K562 (cell line): ENCODE results near the gene A1BG. TPM values are rescaled to one million over a fixed set of nuclear protein-coding genes. Genes with fewer than 3 reads are reported as not detected.

Source experiments
- ARID1B ChIP-seq: fragments of 450-650 bp; IDR thresholded peaks from 2 replicates; pipeline ENCODE4 v1.6.1; 2016; ENCODE audit warnings: antibody characterized with exemption, mild to moderate bottlenecking, inconsistent platforms
- CREB1 ChIP-seq, 2 experiments: sonication (generic) in 1 of 2; formaldehyde crosslinking in 1 of 2; IDR thresholded peaks; 2 replicates each; pipeline versions ENCODE4 v1.6.1 to v1.8.0; 2012 to 2022; ENCODE audit warnings: inconsistent platforms in 1 of 2, mild to moderate bottlenecking in 1 of 2, missing genetic modification reagents in 1 of 2, moderate library complexity in 1 of 2
- CTBP1 ChIP-seq: fragments of 450-650 bp; IDR thresholded peaks from 2 replicates; pipeline ENCODE4 v1.6.1; 2016; ENCODE audit warnings: borderline replicate concordance
- KLF16 ChIP-seq: IDR thresholded peaks from 2 replicates; pipeline ENCODE4 v1.6.1; 2016; ENCODE audit warnings: antibody characterized with exemption
- LEF1 ChIP-seq: fragments of 450-650 bp; IDR thresholded peaks from 2 replicates; pipeline ENCODE4 v1.6.1; 2016; ENCODE audit warnings: mild to moderate bottlenecking
- MECOM ChIP-seq: fragments of 250-450 bp; sonication (Bioruptor Pico); IDR thresholded peaks from 2 replicates; pipeline ENCODE4 v1.8.0; 2022; ENCODE audit warnings: inconsistent platforms
- NFIC ChIP-seq: fragments of 450-650 bp; IDR thresholded peaks from 2 replicates; pipeline ENCODE4 v1.6.1; 2017; ENCODE audit warnings: mild to moderate bottlenecking, inconsistent platforms
- NRF1 ChIP-seq, 2 experiments: fragments of 450-650 bp; IDR thresholded peaks in 1 of 2; conservative IDR thresholded peaks in 1 of 2; 2 replicates each; pipeline ENCODE4 v1.6.1; 2014; ENCODE audit warnings: mild to moderate bottlenecking in 2 of 2
- RB1 ChIP-seq: fragments of 450-650 bp; IDR thresholded peaks from 2 replicates; pipeline ENCODE4 v1.6.1; 2017; ENCODE audit warnings: low read depth, mild to moderate bottlenecking
- TCF3 ChIP-seq: sonication (generic); formaldehyde crosslinking; IDR thresholded peaks from 2 replicates; pipeline ENCODE4 v1.4.0; 2020; ENCODE audit warnings: mild to moderate bottlenecking, missing genetic modification reagents
- TCFL5 ChIP-seq: fragments of 250-450 bp; sonication (Bioruptor Pico); conservative IDR thresholded peaks from 2 replicates; pipeline ENCODE4 v1.6.1; 2021; ENCODE audit warnings: mild to moderate bottlenecking, moderate library complexity, matching md5 sums
- TRIM28 ChIP-seq: fragments of 450-650 bp; IDR thresholded peaks from 2 replicates; pipeline ENCODE4 v1.6.1; 2017
- ZBTB7A ChIP-seq: IDR thresholded peaks from 2 replicates; pipeline ENCODE4 v1.6.1; 2011; ENCODE audit warnings: low read depth, mild to moderate bottlenecking, low read length, moderate library complexity, borderline replicate concordance; ENCODE audit not compliant: control insufficient read depth
- ZNF589 ChIP-seq: fragments of 200-800 bp; sonication (Bioruptor generic); IDR thresholded peaks from 2 replicates; pipeline ENCODE4 v1.6.1; 2016; ENCODE audit warnings: low read depth, missing genetic modification characterization, missing compliant biosample characterization
- polyA plus RNA-seq, 8 experiments: library from polyadenylated mRNA; depleted of rRNA in 4 of 8; stranded (reverse) in 5 of 8; unstranded in 3 of 8; fragments of >200 nt; fragmentation: Nextera tagmentation in 2 of 8; fragmentation: Illumina TruSeq in 1 of 8; extraction: Ambion mirVana in 2 of 8; extraction: Trizol in 1 of 8; gene quantifications; 2 replicates each; pipeline versions ENCODE4 v1.2.1 to v1.2.3, GENCODE V29; 2011 to 2014; ENCODE audit warnings: inconsistent platforms in 1 of 8, missing spikeins in 1 of 8
- total RNA-seq, 7 experiments: library from RNA; depleted of rRNA in 6 of 7; stranded (reverse); fragments of >200 nt in 6 of 7; fragmentation: Illumina TruSeq in 2 of 7; extraction: Trizol in 2 of 7; gene quantifications; 2 replicates each; pipeline versions ENCODE4 v1.2.1 to v1.2.3, GENCODE V29; 2011 to 2021; ENCODE audit warnings: low replicate concordance in 1 of 7
- TF ChIP-seq, protein P1 (sequence below), 2 experiments: fragments of 250-450 bp in 1 of 2; fragments of 450-650 bp in 1 of 2; sonication (Bioruptor Pico) in 1 of 2; IDR thresholded peaks; 2 replicates each; pipeline versions ENCODE4 v1.6.1 to v1.8.0; 2016 to 2021; ENCODE audit warnings: mild to moderate bottlenecking in 2 of 2, moderate library complexity in 2 of 2, missing compliant biosample characterization in 1 of 2, missing genetic modification characterization in 1 of 2
- TF ChIP-seq, protein P2 (sequence below): fragments of 450-650 bp; IDR thresholded peaks from 2 replicates; pipeline ENCODE4 v1.6.1; 2014; ENCODE audit warnings: low read depth, mild to moderate bottlenecking, moderate library complexity, borderline replicate concordance
- TF ChIP-seq, protein P3 (sequence below), 2 experiments: fragments of 450-650 bp; conservative IDR thresholded peaks; 2 replicates each; pipeline ENCODE4 v1.6.1; 2017; ENCODE audit warnings: mild to moderate bottlenecking in 2 of 2, moderate library complexity in 2 of 2
- TF ChIP-seq, protein P4 (sequence below): fragments of 450-650 bp; IDR thresholded peaks from 2 replicates; pipeline ENCODE4 v1.6.1; 2016; ENCODE audit warnings: borderline replicate concordance
- TF ChIP-seq, protein P5 (sequence below): sonication (generic); formaldehyde crosslinking; IDR thresholded peaks from 2 replicates; pipeline ENCODE4 v1.8.0; 2022; ENCODE audit warnings: mild to moderate bottlenecking, low read depth, missing genetic modification reagents

Gene A1BG
- total and polyA plus RNA-seq, 9 of the 15 experiments (the other 6 are each of a cell fraction or from before 2014, with no cell fraction given), result 0.10 to 19.8 (median 2.6) TPM

DNA sequence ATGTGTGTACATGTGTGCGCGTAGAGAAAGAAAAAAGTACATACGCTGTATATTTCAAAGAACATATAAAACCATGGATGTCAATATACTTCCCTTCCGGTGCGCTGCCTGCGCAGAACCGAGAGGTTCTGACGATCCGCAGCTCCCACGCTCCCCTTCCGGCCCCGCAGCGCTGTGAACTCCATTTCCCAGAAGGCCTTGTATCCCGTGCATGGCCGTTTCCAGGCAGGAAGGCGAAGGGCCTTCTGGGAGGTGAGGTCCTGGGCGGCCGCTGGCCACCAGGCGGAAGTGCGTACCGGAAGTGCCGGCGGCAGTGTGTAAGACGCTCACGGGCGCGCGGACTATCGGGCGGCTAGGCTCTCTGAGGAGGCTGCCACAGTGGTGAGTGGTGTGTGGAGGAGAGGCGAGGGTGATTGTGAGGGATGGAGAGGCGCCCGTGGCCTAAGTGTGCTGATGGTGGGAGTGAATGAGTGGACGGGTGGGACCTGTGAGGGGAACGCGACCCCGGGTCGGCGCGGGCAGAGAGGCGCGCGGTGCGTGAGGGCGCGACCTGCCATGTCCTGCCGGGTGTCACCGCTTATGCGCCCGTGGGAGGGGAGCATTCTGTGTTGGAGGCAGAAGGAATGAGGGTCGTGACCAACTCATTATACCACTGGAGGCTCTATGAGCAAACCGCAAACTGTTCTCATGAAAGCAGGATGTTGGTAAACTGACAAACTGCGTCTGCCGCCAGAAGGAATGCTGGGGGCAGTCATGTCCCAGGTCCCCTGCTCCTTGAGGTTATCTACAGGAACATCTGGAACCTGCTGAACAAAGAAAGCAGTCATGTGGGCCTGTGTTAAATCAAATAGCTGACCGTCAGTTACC is 48.0 kb downstream of the A1BG start, which contains the start of gene ERVK3-1 (continued):
- peak; percentile 37; the same call in 1 of the 2 replicates for TF ChIP-seq LEF1
- TF ChIP-seq RB1, result peak; percentile 56; the same call in 1 of the 2 replicates
- no peak for TF ChIP-seq MECOM (CRISPR knock-in tag)
- TF ChIP-seq, protein P1, sequence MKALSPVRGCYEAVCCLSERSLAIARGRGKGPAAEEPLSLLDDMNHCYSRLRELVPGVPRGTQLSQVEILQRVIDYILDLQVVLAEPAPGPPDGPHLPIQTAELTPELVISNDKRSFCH (CRISPR knock-in tag; IDR thresholded peaks at IDR 0.05), result no peak
- TF ChIP-seq, protein P1 (tag; IDR thresholded peaks at IDR 0.05), result 0 out of 2 replicates have a peak, but pooled peaks have one; percentile 53
- TF ChIP-seq TCF3 (CRISPR knock-in tag), result peak; percentile 55
- TF ChIP-seq NRF1 (conservative IDR thresholded peaks at IDR 0.05 in 1 of 2, IDR thresholded peaks at IDR 0.05 in 1 of 2), result peak; percentile 92 to 94
- TF ChIP-seq ARID1B, result peak; percentile 53
- no peak for TF ChIP-seq TCFL5 (CRISPR knock-in tag)
- peak; percentile 66 for TF ChIP-seq NFIC
- TF ChIP-seq TRIM28, result peak; percentile 14; the same call in 1 of the 2 replicates
- TF ChIP-seq ZBTB7A, result peak; percentile 68; the same call in 1 of the 2 replicates
- TF ChIP-seq, protein P2, sequence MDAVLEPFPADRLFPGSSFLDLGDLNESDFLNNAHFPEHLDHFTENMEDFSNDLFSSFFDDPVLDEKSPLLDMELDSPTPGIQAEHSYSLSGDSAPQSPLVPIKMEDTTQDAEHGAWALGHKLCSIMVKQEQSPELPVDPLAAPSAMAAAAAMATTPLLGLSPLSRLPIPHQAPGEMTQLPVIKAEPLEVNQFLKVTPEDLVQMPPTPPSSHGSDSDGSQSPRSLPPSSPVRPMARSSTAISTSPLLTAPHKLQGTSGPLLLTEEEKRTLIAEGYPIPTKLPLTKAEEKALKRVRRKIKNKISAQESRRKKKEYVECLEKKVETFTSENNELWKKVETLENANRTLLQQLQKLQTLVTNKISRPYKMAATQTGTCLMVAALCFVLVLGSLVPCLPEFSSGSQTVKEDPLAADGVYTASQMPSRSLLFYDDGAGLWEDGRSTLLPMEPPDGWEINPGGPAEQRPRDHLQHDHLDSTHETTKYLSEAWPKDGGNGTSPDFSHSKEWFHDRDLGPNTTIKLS, result peak; percentile 93
- TF ChIP-seq CREB1 (IDR thresholded peaks at IDR 0.05), result peak; percentile 76
- peak; percentile 88 for TF ChIP-seq CREB1 (CRISPR knock-in tag; IDR thresholded peaks at IDR 0.05)
- TF ChIP-seq CTBP1, result peak; percentile 93
- TF ChIP-seq, protein P3, sequence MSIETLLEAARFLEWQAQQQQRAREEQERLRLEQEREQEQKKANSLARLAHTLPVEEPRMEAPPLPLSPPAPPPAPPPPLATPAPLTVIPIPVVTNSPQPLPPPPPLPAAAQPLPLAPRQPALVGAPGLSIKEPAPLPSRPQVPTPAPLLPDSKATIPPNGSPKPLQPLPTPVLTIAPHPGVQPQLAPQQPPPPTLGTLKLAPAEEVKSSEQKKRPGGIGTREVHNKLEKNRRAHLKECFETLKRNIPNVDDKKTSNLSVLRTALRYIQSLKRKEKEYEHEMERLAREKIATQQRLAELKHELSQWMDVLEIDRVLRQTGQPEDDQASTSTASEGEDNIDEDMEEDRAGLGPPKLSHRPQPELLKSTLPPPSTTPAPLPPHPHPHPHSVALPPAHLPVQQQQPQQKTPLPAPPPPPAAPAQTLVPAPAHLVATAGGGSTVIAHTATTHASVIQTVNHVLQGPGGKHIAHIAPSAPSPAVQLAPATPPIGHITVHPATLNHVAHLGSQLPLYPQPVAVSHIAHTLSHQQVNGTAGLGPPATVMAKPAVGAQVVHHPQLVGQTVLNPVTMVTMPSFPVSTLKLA (conservative IDR thresholded peaks at IDR 0.05), result peak; percentile 89 to 94
- TF ChIP-seq KLF16, result peak; percentile 60; the same call in 1 of the 2 replicates
- TF ChIP-seq, protein P4, sequence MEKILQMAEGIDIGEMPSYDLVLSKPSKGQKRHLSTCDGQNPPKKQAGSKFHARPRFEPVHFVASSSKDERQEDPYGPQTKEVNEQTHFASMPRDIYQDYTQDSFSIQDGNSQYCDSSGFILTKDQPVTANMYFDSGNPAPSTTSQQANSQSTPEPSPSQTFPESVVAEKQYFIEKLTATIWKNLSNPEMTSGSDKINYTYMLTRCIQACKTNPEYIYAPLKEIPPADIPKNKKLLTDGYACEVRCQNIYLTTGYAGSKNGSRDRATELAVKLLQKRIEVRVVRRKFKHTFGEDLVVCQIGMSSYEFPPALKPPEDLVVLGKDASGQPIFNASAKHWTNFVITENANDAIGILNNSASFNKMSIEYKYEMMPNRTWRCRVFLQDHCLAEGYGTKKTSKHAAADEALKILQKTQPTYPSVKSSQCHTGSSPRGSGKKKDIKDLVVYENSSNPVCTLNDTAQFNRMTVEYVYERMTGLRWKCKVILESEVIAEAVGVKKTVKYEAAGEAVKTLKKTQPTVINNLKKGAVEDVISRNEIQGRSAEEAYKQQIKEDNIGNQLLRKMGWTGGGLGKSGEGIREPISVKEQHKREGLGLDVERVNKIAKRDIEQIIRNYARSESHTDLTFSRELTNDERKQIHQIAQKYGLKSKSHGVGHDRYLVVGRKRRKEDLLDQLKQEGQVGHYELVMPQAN, result peak; percentile 99
- TF ChIP-seq, protein P5, sequence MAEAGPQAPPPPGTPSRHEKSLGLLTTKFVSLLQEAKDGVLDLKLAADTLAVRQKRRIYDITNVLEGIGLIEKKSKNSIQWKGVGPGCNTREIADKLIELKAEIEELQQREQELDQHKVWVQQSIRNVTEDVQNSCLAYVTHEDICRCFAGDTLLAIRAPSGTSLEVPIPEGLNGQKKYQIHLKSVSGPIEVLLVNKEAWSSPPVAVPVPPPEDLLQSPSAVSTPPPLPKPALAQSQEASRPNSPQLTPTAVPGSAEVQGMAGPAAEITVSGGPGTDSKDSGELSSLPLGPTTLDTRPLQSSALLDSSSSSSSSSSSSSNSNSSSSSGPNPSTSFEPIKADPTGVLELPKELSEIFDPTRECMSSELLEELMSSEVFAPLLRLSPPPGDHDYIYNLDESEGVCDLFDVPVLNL (CRISPR knock-in tag), result peak; percentile 27; the same call in 1 of the 2 replicates
- TF ChIP-seq ZNF589, result peak; percentile 75
